GM23338 (cell line): ENCODE results near the gene AGER. TPM values are rescaled to one million over a fixed set of nuclear protein-coding genes. Genes with fewer than 3 reads are reported as not detected.

Experiments used
- ATAC-seq: fragments of 200-7000 bp; cut with Tn5 transposase; 3 replicates; pipeline ENCODE4 v1.9.1; 2020
- DNase-seq: peaks from one replicate; pipeline ENCODE4 v3.0.0-alpha.2; 2015; ENCODE audit warnings: low spot score
- H2AFZ ChIP-seq: fragments of 200-600 bp; sonication (generic); 2 replicates; pipeline ENCODE4 v1.8.0; 2016; ENCODE audit warnings: antibody characterized with exemption, mild to moderate bottlenecking, moderate library complexity
- H3F3A ChIP-seq: fragments of 200-600 bp; sonication (generic); replicated peaks from 2 replicates; pipeline ENCODE4 v1.8.0; 2017; ENCODE audit warnings: antibody characterized with exemption, mixed run types, low read depth
- H3K27ac ChIP-seq: fragments of 200-600 bp; sonication (generic); 2 replicates; pipeline ENCODE4 v1.6.1; 2016; ENCODE audit warnings: low read depth
- H3K27me3 ChIP-seq: fragments of 200-600 bp; sonication (generic); 2 replicates; pipeline ENCODE4 v1.8.0; 2016; ENCODE audit warnings: mild to moderate bottlenecking, mixed run types, moderate library complexity; ENCODE audit not compliant: insufficient read depth
- H3K36me3 ChIP-seq: fragments of 200-600 bp; sonication (generic); 2 replicates; pipeline ENCODE4 v1.8.0; 2016; ENCODE audit warnings: mild to moderate bottlenecking; ENCODE audit not compliant: insufficient read depth
- H3K4me1 ChIP-seq: fragments of 200-600 bp; sonication (generic); 2 replicates; pipeline ENCODE4 v1.8.0; 2016; ENCODE audit warnings: mild to moderate bottlenecking, moderate library complexity; ENCODE audit not compliant: insufficient read depth
- H3K4me2 ChIP-seq: fragments of 200-600 bp; sonication (generic); 2 replicates; pipeline ENCODE4 v1.7.1; 2017; ENCODE audit warnings: mixed run types
- H3K4me3 ChIP-seq: fragments of 200-600 bp; sonication (generic); 2 replicates; pipeline ENCODE4 v1.6.1; 2016; ENCODE audit warnings: mixed run types
- H3K79me2 ChIP-seq: fragments of 200-600 bp; sonication (generic); replicated peaks from 2 replicates; pipeline ENCODE4 v1.8.0; 2017; ENCODE audit warnings: mild to moderate bottlenecking; ENCODE audit not compliant: insufficient read depth
- H3K9me2 ChIP-seq: fragments of 200-600 bp; sonication (generic); 2 replicates; pipeline ENCODE4 v1.8.0; 2017; ENCODE audit not compliant: insufficient read depth
- H4K20me1 ChIP-seq: fragments of 200-600 bp; sonication (generic); replicated peaks from 2 replicates; pipeline ENCODE4 v1.8.0; 2017; ENCODE audit warnings: mild to moderate bottlenecking; ENCODE audit not compliant: insufficient read depth
- H3K27ac Mint-ChIP-seq: 2 replicates; pipeline ENCODE4 v1.8.0; 2020; ENCODE audit warnings: inconsistent platforms, mild to moderate bottlenecking, moderate library complexity, mixed read lengths
- H3K27me3 Mint-ChIP-seq: 3 replicates; pipeline ENCODE4 v1.8.0; 2022; ENCODE audit warnings: low read depth, mild to moderate bottlenecking, moderate library complexity, mixed read lengths, inconsistent platforms; ENCODE audit not compliant: insufficient read depth, poor library complexity
- H3K36me3 Mint-ChIP-seq: 3 replicates; pipeline ENCODE4 v1.8.0; 2021; ENCODE audit warnings: low read depth, mild to moderate bottlenecking, inconsistent platforms, moderate library complexity, mixed read lengths
- H3K4me1 Mint-ChIP-seq: 3 replicates; pipeline ENCODE4 v1.8.0; 2020; ENCODE audit warnings: mild to moderate bottlenecking, inconsistent platforms, mixed read lengths
- H3K4me3 Mint-ChIP-seq: 3 replicates; pipeline ENCODE4 v1.8.0; 2021; ENCODE audit warnings: moderate library complexity, mild to moderate bottlenecking, inconsistent platforms, mixed read lengths
- H3K9me3 Mint-ChIP-seq: 3 replicates; pipeline ENCODE4 v1.8.0; 2020; ENCODE audit warnings: moderate library complexity, mild to moderate bottlenecking, inconsistent platforms, mixed read lengths
- CREB1 ChIP-seq: fragments of 250-450 bp; sonication (Bioruptor Pico); IDR thresholded peaks from 2 replicates; pipeline ENCODE4 v1.5.0; 2020; ENCODE audit warnings: low read depth, mild to moderate bottlenecking, moderate library complexity
- CTCF ChIP-seq, 2 experiments: fragments of 200-600 bp in 1 of 2; sonication (generic) in 1 of 2; conservative IDR thresholded peaks; 2 replicates each; pipeline versions ENCODE4 v1.5.1 to v1.6.1; 2016 to 2017; ENCODE audit warnings: antibody characterized with exemption in 2 of 2, low read depth in 2 of 2, mild to moderate bottlenecking in 2 of 2, moderate library complexity in 1 of 2
- ETS1 ChIP-seq: IDR thresholded peaks from 2 replicates; pipeline ENCODE4 v1.6.1; 2016; ENCODE audit warnings: antibody characterized with exemption
- EZH2 ChIP-seq: fragments of 200-600 bp; sonication (generic); IDR thresholded peaks from one replicate; pipeline ENCODE4 v1.8.0; 2017; ENCODE audit warnings: antibody characterized with exemption, mild to moderate bottlenecking, low read depth; ENCODE audit not compliant: unreplicated experiment
- EZH2phosphoT487 ChIP-seq: fragments of 200-600 bp; sonication (generic); IDR thresholded peaks from one replicate; pipeline ENCODE4 v1.8.1; 2018; ENCODE audit warnings: antibody characterized with exemption; ENCODE audit not compliant: unreplicated experiment
- JUNB ChIP-seq: IDR thresholded peaks from one replicate; pipeline ENCODE4 v1.6.1; 2016; ENCODE audit warnings: antibody characterized with exemption; ENCODE audit not compliant: unreplicated experiment
- NANOG ChIP-seq: IDR thresholded peaks from 2 replicates; pipeline ENCODE4 v1.6.1; 2016; ENCODE audit warnings: antibody characterized with exemption, borderline replicate concordance
- POLR2AphosphoS5 ChIP-seq: IDR thresholded peaks from 2 replicates; pipeline ENCODE4 v1.6.1; 2016; ENCODE audit warnings: antibody characterized with exemption, low read depth
- REST ChIP-seq: IDR thresholded peaks from one replicate; pipeline ENCODE4 v1.6.1; 2018; ENCODE audit warnings: antibody characterized with exemption; ENCODE audit not compliant: unreplicated experiment
- STAT1 ChIP-seq: IDR thresholded peaks from one replicate; pipeline ENCODE4 v1.6.1; 2016; ENCODE audit warnings: antibody characterized with exemption; ENCODE audit not compliant: unreplicated experiment
- ZNF331 ChIP-seq: fragments of 250-450 bp; sonication (Bioruptor Pico); IDR thresholded peaks from 2 replicates; pipeline ENCODE4 v1.5.0; 2020; ENCODE audit warnings: low read depth, mild to moderate bottlenecking, moderate library complexity
- ZNF462 ChIP-seq: fragments of 250-450 bp; sonication (Bioruptor Pico); IDR thresholded peaks from 2 replicates; pipeline ENCODE4 v1.5.0; 2020; ENCODE audit warnings: mild to moderate bottlenecking, moderate library complexity
- long read RNA-seq: library from polyadenylated mRNA; unstranded; transcript quantifications from one replicate; pipeline ENCODE4 v2.0.0, GENCODE V29; 2020; ENCODE audit not compliant: unreplicated experiment
- polyA plus RNA-seq: library from polyadenylated mRNA; unstranded; fragments of >200 nt; fragmentation: Nextera tagmentation; extraction: Ambion mirVana; gene quantifications from 2 replicates; pipeline ENCODE4 v1.2.1, GENCODE V29; 2016
- total RNA-seq: library from RNA; depleted of rRNA; stranded (reverse); fragments of >200 nt; shearing (Covaris generic); gene quantifications from 2 replicates; pipeline ENCODE4 v1.2.3, GENCODE V29; 2014; rRNA removed

AGER gene
- total RNA-seq, result 2.0 and 2.3 TPM in 2 replicates
- 3.4 and 5.0 TPM in 2 replicates for polyA plus RNA-seq
- long read RNA-seq, result 0 reads

GRCh38 chr6:32184084-32184640, at the start of gene AGER:
Gene AGER, minus strand, starts transcription at chr6:32184253. Its CDS starts 31 bp downstream, at chr6:32184222.
- H3K4me1 Mint-ChIP-seq, result peaks cover 40% of the 10 kb centered on the region
- no peaks in the 10 kb centered on the region; the same call in 2 of the 3 replicates for H3K9me3 Mint-ChIP-seq
- no peak within 1 kb of the TSS; the same call in 1 of the 2 replicates for H3K4me2 ChIP-seq
- H3K4me1 ChIP-seq, result peaks cover 12% of the 10 kb centered on the region
- no peak for TF ChIP-seq ETS1
- no peak for TF ChIP-seq ZNF462
- no peak for TF ChIP-seq EZH2phosphoT487
- TF ChIP-seq CTCF (conservative IDR thresholded peaks at IDR 0.05; ENCODE audit: low read depth in 2 of 2), result no peak
- TF ChIP-seq ZNF331 (CRISPR knock-in tag), result no peak
- TF ChIP-seq STAT1, result no peak
- no peak for TF ChIP-seq JUNB
- TF ChIP-seq EZH2, result no peak
- no peak for TF ChIP-seq NANOG
- no peak for TF ChIP-seq POLR2AphosphoS5
- TF ChIP-seq REST, result no peak
- TF ChIP-seq CREB1 (CRISPR knock-in tag), result no peak
- H2AFZ ChIP-seq, result no peak within 1 kb of the TSS
- no peaks in the 10 kb centered on the region for H3K27me3 ChIP-seq
- H3K36me3 ChIP-seq, result peaks cover 5% of the 10 kb centered on the region
- H3K27ac ChIP-seq, result no peak within 1 kb of the TSS
- no peaks in the 10 kb centered on the region for H4K20me1 ChIP-seq
- DNase-seq (no peak), ATAC-seq (no peak)
- peaks cover 13% of the 10 kb centered on the region for H3F3A ChIP-seq
- H3K27ac Mint-ChIP-seq, result peak within 1 kb of the TSS; percentile 62
- no peak within 1 kb of the TSS for H3K4me3 Mint-ChIP-seq
- H3K4me3 ChIP-seq, result no peak within 1 kb of the TSS
- no peaks in the 10 kb centered on the region for H3K9me2 ChIP-seq
- H3K27me3 Mint-ChIP-seq, result peaks cover 22% of the 10 kb centered on the region
- peaks cover 13% of the 10 kb centered on the region for H3K79me2 ChIP-seq
- H3K36me3 Mint-ChIP-seq, result peaks cover 76% of the 10 kb centered on the region
